HEK293 (cell line): ENCODE results near the gene TOM1L2.

Source experiments
- CTCF ChIP-seq: fragments of 450-650 bp; formaldehyde crosslinking; IDR thresholded peaks from 2 replicates; pipeline ENCODE4 v1.5.1; 2016; ENCODE audit warnings: missing biosample characterization, missing genetic modification characterization
- GLI2 ChIP-seq: fragments of 450-650 bp; formaldehyde crosslinking; IDR thresholded peaks from 2 replicates; pipeline ENCODE4; 2017; ENCODE audit warnings: missing biosample characterization, missing genetic modification characterization, low read depth, borderline replicate concordance
- GLIS1 ChIP-seq: fragments of 450-650 bp; formaldehyde crosslinking; IDR thresholded peaks from 2 replicates; pipeline ENCODE4 v1.5.1; 2016; ENCODE audit warnings: missing biosample characterization, missing genetic modification characterization
- HIC1 ChIP-seq: fragments of 450-650 bp; formaldehyde crosslinking; IDR thresholded peaks from 2 replicates; pipeline ENCODE4 v1.5.1; 2016; ENCODE audit warnings: missing biosample characterization, missing genetic modification characterization
- IKZF3 ChIP-seq: fragments of 450-650 bp; IDR thresholded peaks from 2 replicates; pipeline ENCODE4 v1.5.0; 2018; ENCODE audit warnings: missing biosample characterization, mild to moderate bottlenecking, missing genetic modification characterization, moderate library complexity
- PATZ1 ChIP-seq: fragments of 450-650 bp; formaldehyde crosslinking; IDR thresholded peaks from 2 replicates; pipeline ENCODE4 v1.5.1; 2016; ENCODE audit warnings: missing biosample characterization, missing genetic modification characterization
- PBX3 ChIP-seq: sonication (generic); formaldehyde crosslinking; IDR thresholded peaks from 2 replicates; pipeline ENCODE4 v1.8.1; 2022; ENCODE audit warnings: mild to moderate bottlenecking, moderate library complexity, missing genetic modification reagents
- REPIN1 ChIP-seq: fragments of 450-650 bp; formaldehyde crosslinking; IDR thresholded peaks from 2 replicates; pipeline ENCODE4 v1.5.1; 2017; ENCODE audit warnings: missing biosample characterization, missing genetic modification characterization, low read depth
- SCRT1 ChIP-seq: fragments of 450-650 bp; formaldehyde crosslinking; IDR thresholded peaks from 2 replicates; pipeline ENCODE4 v1.5.1; 2016; ENCODE audit warnings: missing biosample characterization, missing genetic modification characterization, borderline replicate concordance
- SCRT2 ChIP-seq: fragments of 450-650 bp; formaldehyde crosslinking; IDR thresholded peaks from 2 replicates; pipeline ENCODE4 v1.5.1; 2016; ENCODE audit warnings: missing biosample characterization, missing genetic modification characterization
- YY2 ChIP-seq: fragments of 450-650 bp; formaldehyde crosslinking; IDR thresholded peaks from 2 replicates; pipeline ENCODE4 v1.5.1; 2016; ENCODE audit warnings: missing biosample characterization, missing genetic modification characterization
- ZBTB17 ChIP-seq: fragments of 450-650 bp; formaldehyde crosslinking; IDR thresholded peaks from 2 replicates; pipeline ENCODE4 v1.5.1; 2016; ENCODE audit warnings: missing biosample characterization, missing genetic modification characterization
- ZBTB7A ChIP-seq: fragments of 450-650 bp; formaldehyde crosslinking; IDR thresholded peaks from 2 replicates; pipeline ENCODE4 v1.5.1; 2016; ENCODE audit warnings: low read depth, missing biosample characterization, missing genetic modification characterization
- ZFP69B ChIP-seq: fragments of 450-650 bp; formaldehyde crosslinking; IDR thresholded peaks from 2 replicates; pipeline ENCODE4 v1.5.1; 2016; ENCODE audit warnings: missing biosample characterization, missing genetic modification characterization
- ZNF155 ChIP-seq: fragments of 450-650 bp; formaldehyde crosslinking; IDR thresholded peaks from 2 replicates; pipeline ENCODE4 v1.5.1; 2016; ENCODE audit warnings: missing biosample characterization, missing genetic modification characterization
- ZNF18 ChIP-seq: fragments of 450-650 bp; formaldehyde crosslinking; IDR thresholded peaks from 2 replicates; pipeline ENCODE4 v1.5.1; 2016; ENCODE audit warnings: missing biosample characterization, missing genetic modification characterization
- ZNF211 ChIP-seq: fragments of 450-650 bp; formaldehyde crosslinking; IDR thresholded peaks from 2 replicates; pipeline ENCODE4 v1.5.1; 2016; ENCODE audit warnings: low read depth, missing biosample characterization, missing genetic modification characterization
- ZNF280D ChIP-seq: fragments of 450-650 bp; formaldehyde crosslinking; IDR thresholded peaks from 2 replicates; pipeline ENCODE4 v1.5.1; 2016; ENCODE audit warnings: missing biosample characterization, missing genetic modification characterization
- ZNF37A ChIP-seq: fragments of 450-650 bp; IDR thresholded peaks from 2 replicates; pipeline ENCODE4 v1.5.1; 2018; ENCODE audit warnings: missing biosample characterization, missing genetic modification characterization
- ZNF391 ChIP-seq: fragments of 450-650 bp; formaldehyde crosslinking; IDR thresholded peaks from 2 replicates; pipeline ENCODE4 v1.5.1; 2016; ENCODE audit warnings: low read depth, missing biosample characterization, missing genetic modification characterization, borderline replicate concordance
- ZNF488 ChIP-seq: fragments of 450-650 bp; formaldehyde crosslinking; IDR thresholded peaks from 2 replicates; pipeline ENCODE4 v1.5.1; 2016; ENCODE audit warnings: missing biosample characterization, missing genetic modification characterization
- ZNF610 ChIP-seq: fragments of 450-650 bp; formaldehyde crosslinking; IDR thresholded peaks from 2 replicates; pipeline ENCODE4 v1.5.1; 2016; ENCODE audit warnings: missing biosample characterization, missing genetic modification characterization, borderline replicate concordance
- ZNF660 ChIP-seq: fragments of 450-650 bp; IDR thresholded peaks from 2 replicates; pipeline ENCODE4 v1.5.1; 2018; ENCODE audit warnings: missing biosample characterization, mild to moderate bottlenecking, missing genetic modification characterization
- ZNF777 ChIP-seq: fragments of 450-650 bp; formaldehyde crosslinking; IDR thresholded peaks from 2 replicates; pipeline ENCODE4 v1.5.1; 2017; ENCODE audit warnings: missing biosample characterization, missing genetic modification characterization, borderline replicate concordance

Gene TOM1L2

GRCh38 chr17:17919169-17920107 lies 52.8 kb downstream of the TOM1L2 start (continued):
- TF ChIP-seq ZNF610 (tag by site-specific recombination) (no peak), ZNF488 (tag by site-specific recombination) (no peak), ZNF391 (tag by site-specific recombination) (0 out of 2 replicates have a peak, but pooled peaks have one; percentile 40), ZNF660 (tag by site-specific recombination) (peak; percentile 68; the same call in 1 of the 2 replicates), GLIS1 (tag by site-specific recombination) (peak; percentile 56), SCRT2 (peak; percentile 44; the same call in 1 of the 2 replicates), ZFP69B (peak; percentile 27; the same call in 1 of the 2 replicates), ZNF18 (tag by site-specific recombination) (0 out of 2 replicates have a peak, but pooled peaks have one; percentile 46), IKZF3 (tag by site-specific recombination) (0 out of 2 replicates have a peak, but pooled peaks have one; percentile 37), CTCF (peak; percentile 85), YY2 (tag by site-specific recombination) (no peak), ZNF211 (tag by site-specific recombination) (no peak), SCRT1 (tag by site-specific recombination) (no peak), PBX3 (CRISPR knock-in tag) (no peak), ZBTB17 (tag by site-specific recombination) (0 out of 2 replicates have a peak, but pooled peaks have one; percentile 34), ZNF777 (tag by site-specific recombination) (no peak), HIC1 (tag by site-specific recombination) (no peak), ZBTB7A (tag by site-specific recombination) (no peak), GLI2 (tag by site-specific recombination) (no peak), PATZ1 (tag by site-specific recombination) (peak; percentile 93), ZNF280D (tag by site-specific recombination) (no peak), ZNF155 (no peak), ZNF37A (tag by site-specific recombination) (no peak), REPIN1 (tag by site-specific recombination) (no peak)
